ENCODE data around the gene SLC6A19. TPM values are rescaled to one million over a fixed set of nuclear protein-coding genes. Genes with fewer than 3 reads are reported as not detected.

The SLC6A19 gene
- total RNA-seq, 1 experiment from 2014 or later, result not detected

DNA sequence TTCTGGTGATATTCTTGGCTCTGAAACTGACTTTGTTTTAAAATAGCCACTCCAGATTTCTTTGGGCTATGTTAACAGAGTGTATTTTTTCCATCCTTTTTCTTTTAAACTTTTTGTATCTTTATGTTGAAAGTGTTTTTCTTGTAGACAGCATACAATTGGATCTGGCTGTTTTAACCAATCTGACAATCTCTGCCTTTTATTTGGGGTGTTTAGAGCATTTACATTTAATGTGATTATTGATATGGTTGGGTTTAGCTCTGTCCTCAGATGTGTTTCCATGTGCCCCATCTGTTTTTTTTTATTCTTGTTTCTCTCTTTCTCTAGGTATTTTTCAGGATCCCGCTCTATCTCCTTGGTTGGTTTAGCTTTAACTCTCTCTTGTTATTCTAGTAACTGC is 34.4 kb downstream of the SLC6A19 start:
- no peaks in the 10 kb centered on the region for H3K36me3 ChIP-seq
- no peaks in the 10 kb centered on the region for H3K4me1 ChIP-seq
- H3K9me3 ChIP-seq (replicated peaks), result no peaks in the 10 kb centered on the region
- H3K4me3 ChIP-seq, result no peak overlapping the region
- H3K27ac ChIP-seq, result no peak overlapping the region
- no peaks in the 10 kb centered on the region for H3K27me3 ChIP-seq
- DNase-seq, result no peak

DNA sequence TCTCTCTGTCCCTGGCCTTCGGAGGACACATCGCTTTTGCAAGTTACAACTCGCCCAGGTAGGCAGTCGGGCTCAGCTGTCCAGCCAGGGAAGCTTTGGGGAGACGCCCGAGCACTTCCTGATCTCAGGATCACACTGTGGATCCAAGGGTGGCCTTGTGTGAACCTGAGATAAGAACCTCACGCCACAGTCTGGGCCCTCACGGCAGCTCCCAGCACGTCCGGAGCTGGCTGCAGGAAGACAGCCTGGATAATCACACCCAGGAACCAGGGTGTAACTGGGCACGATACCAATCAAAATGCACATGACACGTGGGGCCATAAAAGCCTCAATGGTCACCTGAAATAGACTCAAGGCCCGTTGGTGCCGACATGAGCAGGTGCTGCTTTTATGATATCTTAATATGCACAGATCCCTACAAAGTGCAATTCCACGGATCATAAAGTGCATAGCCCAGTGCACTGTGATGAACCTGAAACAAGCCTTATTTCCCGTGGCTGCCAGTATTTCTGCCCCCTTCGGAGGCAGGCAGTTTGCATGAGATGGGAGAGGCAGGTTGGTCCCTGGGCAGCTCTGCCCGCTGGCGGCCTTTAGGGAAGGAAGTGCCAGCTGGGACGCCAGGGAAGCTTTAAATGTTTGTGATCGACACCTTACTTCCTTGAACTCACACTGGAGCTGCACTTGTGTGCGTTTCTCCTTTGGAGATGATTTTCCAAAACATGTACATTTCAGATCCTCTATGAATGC is 38.3 kb downstream of the SLC6A19 start:
- Histone ChIP-seq H3K27ac (no peak overlapping the region), H3K27me3 (no peaks in the 10 kb centered on the region), H3K9me3 (replicated peaks) (no peaks in the 10 kb centered on the region), H3K4me3 (no peak overlapping the region), H3K36me3 (no peaks in the 10 kb centered on the region), H3K4me1 (no peaks in the 10 kb centered on the region)
- DNase-seq, result no peak

- no peaks in the 10 kb centered on the region for H3K27me3 ChIP-seq
- H3K9me3 ChIP-seq (replicated peaks), result no peaks in the 10 kb centered on the region
- no peaks in the 10 kb centered on the region for H3K36me3 ChIP-seq
- no peak for DNase-seq
- no peak overlapping the region for H3K27ac ChIP-seq
- no peak overlapping the region for H3K4me3 ChIP-seq
- H3K4me1 ChIP-seq, result no peaks in the 10 kb centered on the region
These were observed 39.3 kb downstream of the SLC6A19 start for GRCh38 chr5:1240496-1241260.

DNA sequence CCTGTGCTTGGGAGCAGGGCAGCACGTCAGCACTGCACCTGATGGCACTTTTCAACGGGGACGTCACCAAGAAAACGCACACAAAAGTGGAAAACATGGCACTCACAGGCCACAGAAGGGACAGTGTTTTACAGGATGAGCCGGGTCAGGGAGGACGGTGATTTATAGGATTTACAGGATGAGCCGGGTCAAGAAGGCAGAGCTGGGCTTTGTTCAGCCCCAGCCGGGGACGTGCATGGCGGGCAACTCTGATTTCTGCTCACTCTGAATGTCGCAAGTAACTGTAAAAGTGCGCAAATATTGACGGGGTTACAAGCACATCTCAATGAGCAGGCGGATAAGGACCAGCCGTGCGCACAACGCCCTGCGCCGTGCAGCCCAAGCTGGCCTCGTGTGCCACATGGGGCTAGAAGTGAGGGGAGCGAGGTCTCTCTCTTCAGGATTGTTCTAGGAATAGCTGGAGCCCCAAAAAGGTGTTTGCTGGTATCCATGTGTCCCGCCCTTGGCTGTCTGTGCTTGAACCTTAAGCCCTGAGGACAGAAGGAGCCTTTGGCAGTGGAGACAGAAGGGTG is 40.2 kb downstream of the SLC6A19 start:
- Histone ChIP-seq H3K4me3 (no peak overlapping the region), H3K36me3 (no peaks in the 10 kb centered on the region), H3K27ac (no peak overlapping the region), H3K9me3 (replicated peaks) (no peaks in the 10 kb centered on the region), H3K4me1 (no peaks in the 10 kb centered on the region), H3K27me3 (no peaks in the 10 kb centered on the region)
- no peak for DNase-seq

DNA sequence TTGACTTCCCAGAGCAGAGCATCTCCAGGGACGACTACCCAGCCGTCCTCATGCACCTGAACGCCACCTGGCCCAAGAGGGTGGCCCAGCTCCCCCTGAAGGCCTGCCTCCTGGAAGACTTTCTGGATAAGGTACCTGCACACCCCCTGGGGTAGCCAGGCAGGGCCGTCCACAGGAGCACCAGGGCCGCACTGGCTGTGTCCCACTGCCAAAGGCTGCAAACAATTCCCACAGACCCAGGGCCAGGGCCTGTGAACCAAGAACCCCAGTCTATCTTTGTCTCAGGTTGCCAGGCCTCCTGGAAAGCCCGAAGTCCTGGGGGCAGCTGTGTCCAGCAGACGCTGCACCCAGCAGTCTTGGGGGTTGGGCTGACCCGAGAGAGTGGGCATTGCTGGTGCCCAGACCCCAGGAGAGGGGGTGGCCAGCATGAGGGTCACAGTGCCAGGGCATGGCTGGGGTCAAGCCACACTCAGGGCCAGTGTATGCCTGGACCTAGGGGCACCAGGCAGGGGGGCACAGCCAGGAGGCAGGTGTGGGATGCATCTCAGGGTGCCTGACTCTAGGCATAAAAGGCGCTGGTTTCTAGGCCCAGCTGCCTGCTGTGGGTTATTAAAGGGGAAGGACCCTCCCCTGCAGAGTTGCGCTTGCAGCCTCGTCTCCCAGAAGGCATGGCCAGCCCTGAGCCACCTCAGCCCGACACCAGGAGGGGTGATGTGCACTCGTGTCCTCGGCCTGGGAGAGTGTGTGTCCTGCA is 41.5 kb downstream of the SLC6A19 start:
- DNase-seq, result no peak
- Histone ChIP-seq H3K27me3 (no peaks in the 10 kb centered on the region), H3K9me3 (replicated peaks) (no peaks in the 10 kb centered on the region), H3K36me3 (no peaks in the 10 kb centered on the region), H3K27ac (no peak overlapping the region), H3K4me1 (no peaks in the 10 kb centered on the region), H3K4me3 (no peak overlapping the region)

GRCh38 chr5:1243487-1244130 is 42.2 kb downstream of the SLC6A19 start:
- Histone ChIP-seq H3K27me3 (no peaks in the 10 kb centered on the region), H3K9me3 (replicated peaks) (no peaks in the 10 kb centered on the region)

GRCh38 chr5:1244255-1244654 is 42.9 kb downstream of the SLC6A19 start:
- Histone ChIP-seq H3K4me1 (no peaks in the 10 kb centered on the region), H3K27me3 (no peaks in the 10 kb centered on the region), H3K9me3 (replicated peaks) (no peaks in the 10 kb centered on the region), H3K36me3 (no peaks in the 10 kb centered on the region), H3K27ac (no peak overlapping the region), H3K4me3 (no peak overlapping the region)
- no peak for DNase-seq

More at GRCh38 chr5:1243487-1244130, 42.2 kb downstream of the SLC6A19 start:
- no peak overlapping the region for H3K27ac ChIP-seq
- DNase-seq, result no peak
- H3K4me1 ChIP-seq, result no peaks in the 10 kb centered on the region
- H3K4me3 ChIP-seq, result no peak overlapping the region
- H3K36me3 ChIP-seq, result no peaks in the 10 kb centered on the region

GRCh38 chr5:1244976-1245375 is 43.6 kb downstream of the SLC6A19 start:
- DNase-seq, result no peak
- Histone ChIP-seq H3K27ac (no peak overlapping the region), H3K9me3 (replicated peaks) (no peaks in the 10 kb centered on the region), H3K4me1 (no peaks in the 10 kb centered on the region), H3K36me3 (no peaks in the 10 kb centered on the region), H3K4me3 (no peak overlapping the region), H3K27me3 (no peaks in the 10 kb centered on the region)

GRCh38 chr5:1245905-1246576 is 44.6 kb downstream of the SLC6A19 start:
- no peak overlapping the region for H3K4me3 ChIP-seq
- no peaks in the 10 kb centered on the region for H3K9me3 ChIP-seq (replicated peaks)
- H3K4me1 ChIP-seq, result 0 out of 2 replicates have a peak, but pooled peaks cover 3% of the 10 kb centered on the region
- no peak for DNase-seq
- H3K27me3 ChIP-seq, result no peaks in the 10 kb centered on the region
- no peaks in the 10 kb centered on the region for H3K36me3 ChIP-seq
- H3K27ac ChIP-seq, result no peak overlapping the region

- H3K27ac ChIP-seq, result no peak overlapping the region
- no peak overlapping the region for H3K4me3 ChIP-seq
- DNase-seq, result peak; percentile 62 to 71
- no peaks in the 10 kb centered on the region for H3K36me3 ChIP-seq
- no peaks in the 10 kb centered on the region for H3K9me3 ChIP-seq (replicated peaks)
- H3K27me3 ChIP-seq, result no peaks in the 10 kb centered on the region
- H3K4me1 ChIP-seq, result 0 out of 2 replicates have a peak, but pooled peaks cover 3% of the 10 kb centered on the region
These were observed 45.5 kb downstream of the SLC6A19 start for GRCh38 chr5:1246711-1247431.

GRCh38 chr5:1247811-1248210 is 46.4 kb downstream of the SLC6A19 start:
- Histone ChIP-seq H3K4me3 (no peak overlapping the region), H3K27ac (no peak overlapping the region), H3K4me1 (0 out of 2 replicates have a peak, but pooled peaks cover 3% of the 10 kb centered on the region), H3K27me3 (no peaks in the 10 kb centered on the region), H3K36me3 (no peaks in the 10 kb centered on the region), H3K9me3 (replicated peaks) (no peaks in the 10 kb centered on the region)
- DNase-seq, result peak; percentile 22 to 63

DNA sequence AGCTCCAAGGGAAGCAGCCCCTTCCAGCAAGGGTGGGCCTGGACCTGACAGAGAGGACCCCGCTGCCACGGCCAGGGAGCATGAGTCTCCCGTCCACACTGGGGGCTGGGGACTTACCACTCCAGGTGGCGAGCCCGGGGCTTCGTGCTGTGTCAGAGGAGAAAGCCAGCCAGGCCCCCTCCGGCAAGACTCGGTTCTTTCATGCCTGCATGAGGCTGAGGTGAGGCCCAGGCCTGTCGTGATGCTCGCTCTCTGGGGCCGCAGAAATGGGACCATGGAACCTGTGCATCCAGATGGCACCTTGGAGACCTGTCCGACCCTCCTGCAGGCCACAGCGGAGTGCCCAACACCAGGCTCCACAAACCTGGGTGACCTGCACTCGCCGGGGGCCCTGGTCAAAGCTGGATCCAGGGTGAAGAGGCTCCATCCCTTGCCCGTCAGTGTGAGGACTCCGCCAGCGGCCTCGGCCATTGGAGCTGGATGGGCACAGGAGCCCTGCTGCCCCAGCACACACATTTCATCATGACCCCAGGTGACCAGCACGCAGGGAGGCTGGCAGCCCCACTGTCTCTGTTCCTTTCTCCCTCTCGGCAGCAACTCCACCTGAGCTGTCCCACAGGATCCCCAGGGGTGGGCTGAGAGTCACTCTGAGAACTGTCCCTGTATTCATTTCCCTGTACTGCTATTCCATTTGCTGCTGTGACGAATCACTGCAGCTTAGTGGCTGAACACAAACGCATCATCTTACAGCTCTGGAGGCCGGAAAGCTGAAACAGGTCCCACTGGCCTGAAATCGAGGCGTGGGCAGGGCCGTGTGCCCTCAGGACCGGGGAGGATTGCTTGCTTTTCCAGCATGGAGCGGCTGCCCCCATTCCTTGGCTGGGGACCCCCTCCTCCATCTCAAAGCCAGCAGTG is 48.2 kb downstream of the SLC6A19 start:
- Histone ChIP-seq H3K4me1 (0 out of 2 replicates have a peak, but pooled peaks cover 3% of the 10 kb centered on the region), H3K4me3 (no peak overlapping the region), H3K36me3 (no peaks in the 10 kb centered on the region), H3K27ac (no peak overlapping the region; the same call in 1 of the 2 replicates), H3K27me3 (no peaks in the 10 kb centered on the region), H3K9me3 (replicated peaks) (no peaks in the 10 kb centered on the region)
- DNase-seq, result peak; percentile 22 to 67

All from SJCRH30 (cell line).